ENCODE data around the gene ZNF581. TPM values are rescaled to one million over a fixed set of nuclear protein-coding genes. Genes with fewer than 3 reads are reported as not detected.

Gene ZNF581
- total RNA-seq, 4 donors from 2014 or later: 8.4 to 17.5 (median 11.4) TPM

DNA sequence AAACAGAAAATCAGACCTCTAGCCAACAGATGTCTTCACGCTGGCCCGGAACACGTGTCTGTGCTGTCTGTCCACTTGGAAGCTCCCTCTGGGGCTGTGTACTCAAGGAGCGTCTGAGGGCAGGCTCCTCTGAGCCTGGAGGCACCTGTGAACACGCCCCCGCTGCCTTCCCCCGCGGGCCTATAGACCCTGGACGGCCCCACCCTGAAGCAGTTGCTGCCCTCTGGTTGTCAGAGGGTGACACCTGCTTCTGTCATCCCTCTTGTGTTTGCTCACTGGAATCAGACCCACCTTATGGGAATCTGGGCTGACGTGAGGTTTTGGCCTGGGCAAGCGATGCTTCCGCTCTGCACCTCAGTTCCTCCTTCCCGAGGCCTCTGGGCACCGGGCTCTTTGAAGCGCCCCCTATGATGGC lies 50.8 kb downstream of the ZNF581 start:
- WGBS, 2 donors (ENCODE audit: low coverage in 1 of 2): 76 to 82% methylated on average over 4 to 6 of the region's 15 CpGs
- Histone ChIP-seq H3K27me3 (no peaks in the 10 kb centered on the region), H3K36me3 (peaks cover 0 to 100% of the 10 kb centered on the region in 2 donors)

DNA sequence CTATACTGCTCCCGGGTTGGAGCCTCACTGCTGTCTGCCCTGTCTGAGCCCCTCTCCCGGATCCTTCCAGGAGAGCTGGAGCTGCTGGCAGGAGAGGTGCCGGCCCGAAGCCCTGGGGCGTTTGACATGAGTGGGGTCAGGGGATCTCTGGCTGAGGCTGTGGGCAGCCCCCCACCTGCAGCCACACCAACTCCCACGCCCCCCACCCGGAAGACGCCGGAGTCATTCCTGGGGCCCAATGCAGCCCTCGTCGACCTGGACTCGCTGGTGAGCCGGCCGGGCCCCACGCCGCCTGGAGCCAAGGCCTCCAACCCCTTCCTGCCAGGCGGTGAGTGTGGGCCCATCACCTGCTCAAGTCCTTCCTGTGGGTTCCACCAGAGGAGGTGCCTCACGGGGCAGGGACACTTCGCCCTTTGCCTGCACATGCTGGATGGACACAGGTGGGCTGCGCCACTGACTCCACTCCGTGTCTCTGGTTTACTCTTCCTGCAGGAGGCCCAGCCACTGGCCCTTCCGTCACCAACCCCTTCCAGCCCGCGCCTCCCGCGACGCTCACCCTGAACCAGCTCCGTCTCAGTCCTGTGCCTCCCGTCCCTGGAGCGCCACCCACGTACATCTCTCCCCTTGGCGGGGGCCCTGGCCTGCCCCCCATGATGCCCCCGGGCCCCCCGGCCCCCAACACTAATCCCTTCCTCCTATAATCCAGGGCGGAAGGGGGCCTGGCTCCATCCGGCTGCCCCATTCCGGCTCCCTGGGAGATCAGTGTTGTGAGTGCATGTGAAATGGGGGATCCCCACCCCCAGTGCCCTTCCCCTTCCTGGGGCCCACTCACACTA lies 51.4 kb downstream of the ZNF581 start:
- 68 to 92% methylated on average over 5 to 17 of the region's 37 CpGs for WGBS, 2 donors (ENCODE audit: low coverage in 1 of 2)
- Histone ChIP-seq H3K27ac (no peak overlapping the region), H3K4me3 (no peak overlapping the region), H3K9me3 (no peaks in the 10 kb centered on the region), H3K27me3 (no peaks in the 10 kb centered on the region), H3K36me3 (peaks cover 0 to 100% of the 10 kb centered on the region in 2 donors), H3K4me1 (no peaks in the 10 kb centered on the region)
- TF ChIP-seq POLR2A (IDR thresholded peaks at IDR 0.05) (no peak), POLR2AphosphoS5 (IDR thresholded peaks at IDR 0.05) (no peak), EP300 (IDR thresholded peaks at IDR 0.05) (no peak)
- TF ChIP-seq, protein P1, sequence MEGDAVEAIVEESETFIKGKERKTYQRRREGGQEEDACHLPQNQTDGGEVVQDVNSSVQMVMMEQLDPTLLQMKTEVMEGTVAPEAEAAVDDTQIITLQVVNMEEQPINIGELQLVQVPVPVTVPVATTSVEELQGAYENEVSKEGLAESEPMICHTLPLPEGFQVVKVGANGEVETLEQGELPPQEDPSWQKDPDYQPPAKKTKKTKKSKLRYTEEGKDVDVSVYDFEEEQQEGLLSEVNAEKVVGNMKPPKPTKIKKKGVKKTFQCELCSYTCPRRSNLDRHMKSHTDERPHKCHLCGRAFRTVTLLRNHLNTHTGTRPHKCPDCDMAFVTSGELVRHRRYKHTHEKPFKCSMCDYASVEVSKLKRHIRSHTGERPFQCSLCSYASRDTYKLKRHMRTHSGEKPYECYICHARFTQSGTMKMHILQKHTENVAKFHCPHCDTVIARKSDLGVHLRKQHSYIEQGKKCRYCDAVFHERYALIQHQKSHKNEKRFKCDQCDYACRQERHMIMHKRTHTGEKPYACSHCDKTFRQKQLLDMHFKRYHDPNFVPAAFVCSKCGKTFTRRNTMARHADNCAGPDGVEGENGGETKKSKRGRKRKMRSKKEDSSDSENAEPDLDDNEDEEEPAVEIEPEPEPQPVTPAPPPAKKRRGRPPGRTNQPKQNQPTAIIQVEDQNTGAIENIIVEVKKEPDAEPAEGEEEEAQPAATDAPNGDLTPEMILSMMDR (IDR thresholded peaks at IDR 0.05): no peak
- ATAC-seq: no peak

More for the DNA sequence above, 50.8 kb downstream of the ZNF581 start:
- no peak for TF ChIP-seq POLR2AphosphoS5 (IDR thresholded peaks at IDR 0.05)
- TF ChIP-seq POLR2A (IDR thresholded peaks at IDR 0.05): no peak
- TF ChIP-seq, protein P1 (IDR thresholded peaks at IDR 0.05): no peak
- no peak for TF ChIP-seq EP300 (IDR thresholded peaks at IDR 0.05)
- Histone ChIP-seq H3K27ac (no peak overlapping the region), H3K4me3 (no peak overlapping the region), H3K4me1 (no peaks in the 10 kb centered on the region), H3K9me3 (no peaks in the 10 kb centered on the region)
- no peak for ATAC-seq

Other genes with a start within 250 kb of the ZNF581 start
- 10 to 100 TPM; 12.6 to 17.7 (median 15.4) TPM for gene UBE2S, start 235.9 kb upstream of the ZNF581 start, total RNA-seq
- not detected for gene SHISA7, start 200.3 kb upstream of the ZNF581 start, total RNA-seq
- 10 to 100 TPM; 39.0 to 78.5 (median 63.8) TPM for gene ISOC2, start 182.0 kb upstream of the ZNF581 start, total RNA-seq
- not detected for gene C19orf85, start 178.9 kb upstream of the ZNF581 start, total RNA-seq
- gene ZNF628, start 167.0 kb upstream of the ZNF581 start, total RNA-seq: 10 to 100 TPM in 1 of 4 donors, 1 to 10 TPM in 3; 2.4 to 13.0 (median 4.9) TPM
- gene NAT14, start 158.5 kb upstream of the ZNF581 start, total RNA-seq: 10 to 100 TPM in 1 of 4 donors, 1 to 10 TPM in 3; 7.4 to 14.0 (median 7.9) TPM
- gene SSC5D, start 155.2 kb upstream of the ZNF581 start, total RNA-seq: 10 to 100 TPM in 3 of 4 donors, 1 to 10 TPM in 1; 6.3 to 39.2 (median 23.5) TPM
- gene SBK2, start 106.5 kb upstream of the ZNF581 start, total RNA-seq: not detected
- under 1 TPM in 2 of 4 donors, not detected in 2; 0.40 TPM for gene SBK3, start 98.1 kb upstream of the ZNF581 start, total RNA-seq
- gene ZNF579, start 62.8 kb upstream of the ZNF581 start, total RNA-seq: 1 to 10 TPM; 2.8 to 6.9 (median 3.9) TPM
- 10 to 100 TPM in 2 of 4 donors, 1 to 10 TPM in 2; 4.7 to 11.2 (median 9.9) TPM for gene FIZ1, start 44.1 kb upstream of the ZNF581 start, total RNA-seq
- 10 to 100 TPM; 20.3 to 33.5 (median 26.4) TPM for gene ZNF524, start 43.4 kb upstream of the ZNF581 start, total RNA-seq
- gene ZNF865, start 38.0 kb upstream of the ZNF581 start, total RNA-seq: 10 to 100 TPM in 1 of 4 donors, 1 to 10 TPM in 3; 4.6 to 12.0 (median 6.4) TPM
- gene ZNF784, start 19.1 kb upstream of the ZNF581 start, total RNA-seq: 1 to 10 TPM in 3 of 4 donors, under 1 TPM in 1; 0.54 to 8.1 (median 4.8) TPM
- 10 to 100 TPM; 28.9 to 44.1 (median 35.2) TPM for gene ZNF580, start 2.6 kb upstream of the ZNF581 start, total RNA-seq
- 10 to 100 TPM; 11.4 to 28.5 (median 15.5) TPM for gene CCDC106, start 4.6 kb downstream of the ZNF581 start, total RNA-seq
- 10 to 100 TPM; 68.9 to 97.9 (median 91.4) TPM for gene U2AF2, start 11.4 kb downstream of the ZNF581 start, total RNA-seq
- gene EPN1, start 31.6 kb downstream of the ZNF581 start, total RNA-seq: 100 to 1,000 TPM in 1 of 4 donors, 10 to 100 TPM in 3; 44.8 to 165 (median 70.2) TPM
- not detected for gene NLRP9, start 94.8 kb downstream of the ZNF581 start, total RNA-seq
- gene RFPL4A, start 115.4 kb downstream of the ZNF581 start, total RNA-seq: not detected
- gene RFPL4AL1, start 125.5 kb downstream of the ZNF581 start, total RNA-seq: not detected
- not detected for gene NLRP11, start 188.3 kb downstream of the ZNF581 start, total RNA-seq
- gene NLRP4, start 192.9 kb downstream of the ZNF581 start, total RNA-seq: not detected

All from gastroesophageal sphincter (tissue), 4 donors.